ENCODE data around the gene C16orf96. TPM values are rescaled to one million over a fixed set of nuclear protein-coding genes. Genes with fewer than 3 reads are reported as not detected.
A peak's percentile ranks its signal among the peaks of the same experiment; 100 is the strongest.

The C16orf96 gene
- total RNA-seq, 4 donors from 2014 or later = 0.04 to 0.19 (median 0.06) TPM; not detected in 1

DNA sequence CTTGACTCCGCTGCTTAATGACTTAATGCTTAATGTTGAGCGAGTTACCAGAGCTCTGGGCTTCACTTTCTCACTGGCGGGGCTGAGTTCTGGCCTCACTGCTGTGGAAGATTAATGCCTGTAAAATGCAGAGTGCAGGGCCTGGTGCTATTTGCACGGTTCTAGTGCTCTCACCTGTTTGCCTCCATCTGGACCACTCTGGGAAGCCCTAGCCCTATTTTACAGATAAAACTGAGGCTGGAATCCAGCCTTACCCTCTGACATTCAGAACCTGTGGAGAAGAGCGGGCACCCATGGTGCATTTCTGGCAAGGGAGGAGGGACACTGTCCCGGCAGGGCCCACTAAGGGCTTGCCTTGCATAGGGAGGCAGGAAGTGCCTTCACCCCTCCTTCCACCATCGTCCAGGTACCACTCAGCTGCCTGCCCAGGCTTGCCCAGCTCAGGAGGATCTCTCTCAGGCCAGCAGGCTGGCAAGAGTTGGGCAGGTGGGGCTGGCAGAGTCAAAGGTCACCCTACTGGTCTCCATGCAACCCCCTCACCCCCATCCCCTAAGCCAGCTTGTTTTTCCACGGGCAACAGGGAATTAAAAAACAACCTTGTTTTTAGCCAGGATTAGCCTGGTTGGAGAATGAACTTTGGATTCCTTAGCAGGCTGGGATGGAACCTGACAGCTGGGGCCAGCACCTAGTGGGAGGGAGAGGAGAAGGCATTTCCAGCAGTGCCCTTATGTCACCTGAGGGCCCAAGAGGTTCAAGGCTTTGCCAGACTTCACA is 62.7 kb downstream of the C16orf96 start:
- H3K4me1 ChIP-seq = peaks cover 26 to 48% (median 26%) of the 10 kb centered on the region in 3 donors
- no peak overlapping the region for H3K4me3 ChIP-seq
- WGBS, 2 donors = 71 to 79% methylated on average over 4 to 5 of the region's 8 CpGs
- no peak overlapping the region for H3K27ac ChIP-seq
- H3K9me3 ChIP-seq = no peaks in the 10 kb centered on the region
- no peaks in the 10 kb centered on the region for H3K27me3 ChIP-seq
- H3K36me3 ChIP-seq = no peaks in the 10 kb centered on the region
- no peak for TF ChIP-seq POLR2A (IDR thresholded peaks at IDR 0.05)
- no peak for TF ChIP-seq CTCF (IDR thresholded peaks at IDR 0.05)
- intact Hi-C loops (cut with DNase I) = no loop called here
- no peak for DNase-seq

DNA sequence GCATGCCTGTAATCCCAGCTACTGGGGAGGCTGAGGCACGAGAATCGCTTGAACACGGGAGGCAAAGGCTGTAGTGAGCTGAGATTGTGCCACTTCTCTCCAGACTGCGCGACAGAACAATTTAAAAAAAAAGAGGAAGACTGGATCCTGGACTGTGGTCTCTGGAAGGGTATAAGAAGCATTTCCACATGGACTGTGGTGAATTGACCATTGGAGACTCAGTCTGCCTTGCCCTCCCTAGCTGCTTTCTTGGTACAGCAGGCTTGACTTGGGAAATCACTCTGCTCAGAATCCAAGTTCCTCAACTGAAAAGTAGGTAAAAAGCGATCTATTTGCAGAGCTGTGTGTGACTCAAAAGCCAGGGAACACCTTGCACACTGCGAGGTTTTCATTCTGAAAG is 67.5 kb downstream of the C16orf96 start:
- no peak for TF ChIP-seq CTCF (IDR thresholded peaks at IDR 0.05)
- H3K27ac ChIP-seq = peak overlapping the region in 3 of 4 donors; percentile 10 to 97 (median 91)
- WGBS, 2 donors = 72 to 75% methylated on average over 7 of the region's 7 CpGs
- no peak for DNase-seq
- H3K4me1 ChIP-seq = peaks cover 18 to 39% (median 21%) of the 10 kb centered on the region in 3 donors
- no peaks in the 10 kb centered on the region for H3K27me3 ChIP-seq
- H3K36me3 ChIP-seq = no peaks in the 10 kb centered on the region
- peak overlapping the region in 2 of 4 donors; percentile 67 to 99 for H3K4me3 ChIP-seq
- intact Hi-C loops (cut with DNase I) = no loop called here
- no peaks in the 10 kb centered on the region for H3K9me3 ChIP-seq

- Histone ChIP-seq H3K4me3 (peak within 1 kb of the TSS; percentile 67 to 99 (median 98)), H3K36me3 (no peaks in the 10 kb centered on the region), H3K9me3 (no peaks in the 10 kb centered on the region), H3K27ac (peak within 1 kb of the TSS; percentile 91 to 98 (median 94)), H3K27me3 (no peaks in the 10 kb centered on the region), H3K4me1 (peaks cover 15 to 33% (median 16%) of the 10 kb centered on the region in 3 donors)
- peak; percentile 80 for DNase-seq
- TF ChIP-seq CTCF (IDR thresholded peaks at IDR 0.05) (peak; percentile 87 to 97 (median 94)), POLR2A (IDR thresholded peaks at IDR 0.05) (no peak)
- WGBS, 2 donors = 16% methylated on average over 20 of the region's 42 CpGs; no CpG with 5 or more reads in 1 of the 2 donors
- intact Hi-C loops (cut with DNase I) = no loop called here
Measured at GRCh38 chr16:4624015-4624826, 68.1 kb downstream of the C16orf96 start, which contains the start of gene MGRN1. Gene MGRN1 (plus strand): TSS chr16:4624826. CDS start chr16:4624961, 135 bp downstream.

DNA sequence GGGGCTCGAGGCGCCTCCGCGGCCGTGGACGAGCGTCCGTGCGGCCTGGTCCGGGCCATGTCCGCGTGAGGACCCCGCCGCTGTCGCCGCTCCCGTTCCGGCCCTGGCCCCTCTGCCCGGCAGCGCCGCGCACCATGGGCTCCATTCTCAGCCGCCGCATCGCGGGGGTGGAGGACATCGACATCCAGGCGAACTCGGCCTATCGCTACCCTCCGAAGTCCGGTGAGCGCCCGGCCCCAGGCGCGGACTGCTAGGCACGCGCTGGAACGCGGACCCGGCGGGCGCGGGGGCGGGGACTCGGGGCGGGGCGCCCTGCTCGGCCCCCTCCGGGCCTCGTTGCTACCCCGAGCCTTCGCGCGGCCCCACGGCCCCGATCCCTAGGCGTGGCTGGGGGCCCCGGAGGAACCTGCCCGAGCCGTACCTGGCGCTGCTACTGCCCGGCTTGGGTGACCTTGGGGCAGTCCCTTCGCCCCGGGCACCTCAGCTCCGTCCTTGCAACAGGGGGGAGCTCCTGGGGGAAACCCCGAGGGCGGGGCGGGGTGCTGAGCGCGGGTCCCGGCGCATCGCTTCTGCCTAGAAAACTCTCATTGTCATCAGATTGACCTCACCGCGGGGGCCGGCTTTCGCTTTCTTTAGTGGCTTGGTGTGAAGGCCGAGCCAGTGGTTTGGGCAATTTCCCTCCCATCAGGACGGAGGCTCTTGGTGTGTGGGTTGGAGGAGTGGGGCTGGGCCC is 68.9 kb downstream of the C16orf96 start:
- Histone ChIP-seq H3K9me3 (no peaks in the 10 kb centered on the region), H3K27me3 (no peaks in the 10 kb centered on the region)

More for the DNA sequence above, 68.9 kb downstream of the C16orf96 start:
- Histone ChIP-seq H3K27ac (peak overlapping the region; percentile 91 to 98 (median 94)), H3K4me1 (peaks cover 15 to 31% (median 16%) of the 10 kb centered on the region in 3 donors), H3K36me3 (no peaks in the 10 kb centered on the region), H3K4me3 (peak overlapping the region; percentile 67 to 99 (median 98))
- TF ChIP-seq CTCF (IDR thresholded peaks at IDR 0.05) = no peak
- peak in 3 of 4 donors; percentile 57 to 95 (median 92) for TF ChIP-seq POLR2A (IDR thresholded peaks at IDR 0.05)
- intact Hi-C loops (cut with DNase I) = no loop called here
- 0% methylated on average over 10 of the region's 80 CpGs; no CpG with 5 or more reads in 1 of the 2 donors for WGBS, 2 donors
- no peak for DNase-seq
